GM23248 (cell line): ENCODE data around the gene CHST3.

ENCODE experiments used
- EZH2 ChIP-seq: fragments of 200-600 bp; sonication (generic); IDR thresholded peaks from 2 replicates; pipeline ENCODE4 v1.6.1; 2018; ENCODE audit warnings: antibody characterized with exemption, mild to moderate bottlenecking; ENCODE audit not compliant: insufficient read depth, poor library complexity, severe bottlenecking
- EZH2phosphoT487 ChIP-seq: fragments of 200-600 bp; sonication (generic); IDR thresholded peaks from 2 replicates; pipeline ENCODE4 v1.6.1; 2018; ENCODE audit warnings: antibody characterized with exemption, moderate library complexity, mild to moderate bottlenecking, low read depth; ENCODE audit not compliant: insufficient read depth

DNA sequence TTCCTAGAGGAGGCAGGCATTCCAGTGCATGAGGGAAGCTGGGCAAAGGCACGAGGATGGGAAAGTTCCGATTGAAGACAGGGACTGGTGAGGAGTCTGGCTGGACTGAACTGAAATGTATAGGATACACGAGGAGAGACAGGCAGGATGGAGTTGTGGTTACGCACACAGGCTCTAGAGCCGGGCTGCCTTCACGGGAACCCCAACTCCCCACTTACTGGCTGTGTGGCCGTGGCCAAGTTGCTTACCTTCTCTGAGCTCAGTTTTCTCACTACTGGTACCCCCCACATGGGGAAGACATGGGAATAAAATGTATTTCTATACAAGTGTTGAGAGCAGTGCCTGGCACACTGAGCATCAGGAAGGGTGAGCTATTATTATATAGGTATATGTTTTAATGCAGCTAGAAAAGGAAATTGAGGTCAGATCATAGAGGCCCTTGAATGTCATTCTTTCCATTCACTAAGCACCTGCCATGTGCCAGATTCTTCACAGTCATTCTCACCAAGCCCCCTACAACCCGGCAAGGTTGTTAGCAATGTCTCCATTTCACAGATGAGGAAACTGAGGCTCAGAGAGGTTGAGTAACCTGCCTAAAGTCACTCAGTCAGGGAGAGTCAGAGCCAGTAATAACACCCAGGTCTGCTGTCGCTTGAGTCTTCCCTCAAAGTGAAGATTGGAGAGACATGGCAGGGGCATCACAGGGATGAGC lies 9.7 kb downstream of the CHST3 start:
- no peak for TF ChIP-seq EZH2
- no peak for TF ChIP-seq EZH2phosphoT487
